ENCODE results near the gene C1orf35. TPM values are rescaled to one million over a fixed set of nuclear protein-coding genes. Genes with fewer than 3 reads are reported as not detected.

C1orf35 gene
- polyA plus RNA-seq, 3 donors from 2014 or later = 1.8 to 21.7 (median 16.6) TPM

DNA sequence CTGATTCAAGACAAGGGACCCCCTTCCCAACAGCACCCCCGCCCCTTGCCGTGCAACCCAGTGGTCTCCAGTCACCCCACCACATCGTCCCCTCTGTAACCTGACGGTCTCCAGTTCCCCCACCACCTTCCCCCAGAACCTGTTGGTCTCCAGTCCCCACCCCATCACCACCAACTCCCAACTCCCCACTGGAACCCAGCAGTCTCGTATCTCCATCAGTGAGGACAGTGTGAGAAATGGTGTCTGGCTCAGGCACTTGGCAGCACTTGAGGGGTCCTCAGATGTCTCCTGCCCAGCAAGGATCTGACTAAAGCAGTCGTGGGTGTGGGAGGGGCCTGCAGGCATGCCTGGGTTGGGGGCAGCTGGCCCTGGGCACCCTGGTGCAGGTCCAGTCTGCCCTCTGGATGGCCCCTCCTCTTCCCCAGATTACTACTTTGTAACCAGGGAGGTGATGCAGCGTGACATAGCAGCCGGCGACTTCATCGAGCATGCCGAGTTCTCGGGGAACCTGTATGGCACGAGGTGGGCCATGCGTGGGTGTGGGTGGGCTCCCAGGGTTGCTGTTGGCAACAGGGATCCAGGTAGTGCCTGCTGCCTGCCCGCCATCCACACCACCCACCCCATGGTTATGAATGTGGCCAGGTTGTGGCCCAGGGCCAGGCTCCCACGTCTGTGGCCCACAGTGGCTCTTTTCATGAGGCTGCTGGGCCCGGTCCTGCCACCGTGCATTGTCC lies 43.5 kb upstream of the C1orf35 start:
- DNase-seq = no peak
- H3K27me3 Mint-ChIP-seq (ENCODE audit: low read depth in 3 of 3) = peaks cover 0 to 17% (median 2%) of the 10 kb centered on the region in 3 donors
- H3K36me3 Mint-ChIP-seq = no peaks in the 10 kb centered on the region
- no peak overlapping the region for H3K27ac Mint-ChIP-seq
- H3K4me3 Mint-ChIP-seq = no peak overlapping the region
- H3K4me1 Mint-ChIP-seq = peaks cover 21 to 30% of the 10 kb centered on the region in 2 donors
- H3K9me3 Mint-ChIP-seq = no peaks in the 10 kb centered on the region

DNA sequence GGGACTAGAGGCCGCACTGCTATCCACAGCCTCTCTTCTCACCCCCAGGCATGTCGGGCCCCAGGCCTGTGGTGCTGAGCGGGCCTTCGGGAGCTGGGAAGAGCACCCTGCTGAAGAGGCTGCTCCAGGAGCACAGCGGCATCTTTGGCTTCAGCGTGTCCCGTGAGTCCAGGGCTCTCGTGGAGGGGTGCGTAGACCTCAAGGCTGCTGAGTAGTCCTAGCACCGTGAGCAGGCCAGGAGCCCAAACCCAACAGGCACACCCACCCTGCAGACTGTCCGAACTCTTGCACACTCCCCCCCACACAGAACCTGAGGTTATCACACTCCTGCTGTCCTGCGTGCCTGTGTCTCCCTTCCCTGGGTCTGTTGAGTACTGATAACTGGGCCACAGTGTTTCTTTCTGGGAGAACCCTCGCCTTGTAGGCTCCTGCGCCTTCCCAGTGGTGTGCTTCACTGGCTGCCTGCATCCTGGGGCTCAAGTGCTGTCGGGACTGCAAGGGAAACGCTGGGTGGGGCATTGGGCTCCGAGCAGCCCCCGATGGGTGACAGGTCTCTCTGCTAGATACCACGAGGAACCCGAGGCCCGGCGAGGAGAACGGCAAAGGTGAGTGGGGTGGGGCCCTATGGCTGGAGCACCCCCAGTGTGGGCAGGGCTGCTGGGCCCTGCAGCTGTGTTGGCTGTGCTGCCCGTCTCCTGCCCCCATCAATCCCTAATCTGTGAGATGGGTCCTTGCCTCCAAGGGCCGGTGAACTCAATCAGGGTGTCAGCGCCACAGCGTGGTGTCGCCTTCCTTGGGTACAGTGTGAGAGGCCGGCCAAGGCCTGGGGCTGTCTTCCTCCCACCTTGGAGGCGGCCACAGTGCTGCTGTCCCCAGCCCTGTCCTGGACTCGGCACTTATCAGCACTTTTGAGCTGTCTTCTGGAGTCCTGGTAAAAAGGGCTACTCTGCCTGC lies 42.6 kb upstream of the C1orf35 start:
- Mint-ChIP-seq H3K4me3 (no peak overlapping the region), H3K36me3 (no peaks in the 10 kb centered on the region), H3K4me1 (peaks cover 29 to 37% of the 10 kb centered on the region in 2 donors), H3K27ac (no peak overlapping the region), H3K27me3 (ENCODE audit: low read depth in 3 of 3) (peaks cover 4 to 13% (median 5%) of the 10 kb centered on the region in 3 donors), H3K9me3 (no peaks in the 10 kb centered on the region)
- no peak for DNase-seq

DNA sequence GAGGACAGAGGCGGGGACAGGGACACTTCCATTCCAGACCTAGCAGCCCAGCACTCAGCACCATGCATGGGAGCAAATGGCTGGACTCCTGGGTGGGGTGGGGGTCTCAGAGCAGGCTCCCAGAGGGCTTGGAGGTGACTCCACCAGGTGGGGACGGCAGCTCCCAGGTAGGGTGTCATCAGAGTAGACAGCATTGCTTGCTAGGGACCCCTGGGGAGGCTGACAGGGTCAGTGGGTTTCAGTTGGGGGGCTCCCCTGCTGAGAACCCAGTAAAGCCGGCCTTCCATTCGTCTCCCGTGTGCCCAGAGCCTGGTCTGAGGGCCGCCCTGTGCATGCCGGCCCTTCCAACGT lies 41.8 kb upstream of the C1orf35 start:
- H3K27ac Mint-ChIP-seq = no peak overlapping the region
- H3K4me1 Mint-ChIP-seq = peaks cover 29 to 38% of the 10 kb centered on the region in 2 donors

DNA sequence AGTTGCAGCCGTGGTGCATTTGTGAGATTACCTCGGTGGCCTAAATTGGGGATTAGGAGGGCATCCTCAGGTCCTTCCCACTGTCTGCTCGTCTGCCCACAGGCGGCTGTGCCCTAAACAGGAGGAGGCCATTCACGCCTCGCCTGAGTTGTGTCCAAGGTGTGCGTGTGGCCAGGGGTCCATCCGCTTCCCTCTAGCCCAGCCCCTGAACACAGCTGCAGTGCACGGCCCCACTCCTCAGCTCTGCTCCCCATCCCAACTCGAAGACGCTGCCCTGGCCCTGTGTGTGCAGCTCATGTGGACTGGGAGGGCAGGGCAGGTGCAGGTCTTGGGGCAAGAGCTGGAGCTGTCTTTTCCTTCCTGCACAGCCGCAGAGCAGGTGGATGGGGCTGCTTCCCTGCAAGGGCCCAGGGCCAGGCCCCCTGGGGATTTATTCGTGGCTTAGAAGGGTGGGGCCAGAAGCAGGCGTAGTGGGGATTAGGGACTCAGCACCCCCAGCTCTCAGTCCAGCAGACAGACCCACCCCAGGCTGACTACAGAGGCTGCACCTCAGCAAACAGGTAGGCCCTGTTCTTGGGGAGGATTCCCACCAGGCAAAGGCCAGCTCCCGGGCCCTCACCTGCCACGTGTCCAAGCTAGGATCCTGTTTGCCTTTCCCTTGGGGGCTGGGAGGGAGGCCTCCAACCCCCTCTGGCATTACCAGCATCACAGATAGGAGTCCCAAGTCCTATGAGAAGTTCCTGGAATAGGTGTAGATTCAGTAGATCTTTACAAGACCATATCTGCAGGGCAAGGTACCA lies 41.3 kb upstream of the C1orf35 start:
- no peak for DNase-seq
- H3K27ac Mint-ChIP-seq = peak overlapping the region in 2 of 6 donors; percentile 43 to 96
- H3K36me3 Mint-ChIP-seq = no peaks in the 10 kb centered on the region
- H3K9me3 Mint-ChIP-seq = no peaks in the 10 kb centered on the region
- H3K4me1 Mint-ChIP-seq = peaks cover 35 to 42% of the 10 kb centered on the region in 2 donors
- H3K27me3 Mint-ChIP-seq (ENCODE audit: low read depth in 3 of 3) = peaks cover 10 to 20% (median 10%) of the 10 kb centered on the region in 3 donors
- peak overlapping the region in 2 of 5 donors; percentile 57 to 59 for H3K4me3 Mint-ChIP-seq

More for the DNA sequence above, 41.8 kb upstream of the C1orf35 start:
- Mint-ChIP-seq H3K9me3 (no peaks in the 10 kb centered on the region), H3K36me3 (no peaks in the 10 kb centered on the region), H3K27me3 (ENCODE audit: low read depth in 3 of 3) (peaks cover 6 to 16% (median 7%) of the 10 kb centered on the region in 3 donors), H3K4me3 (no peak overlapping the region)
- DNase-seq = no peak

DNA sequence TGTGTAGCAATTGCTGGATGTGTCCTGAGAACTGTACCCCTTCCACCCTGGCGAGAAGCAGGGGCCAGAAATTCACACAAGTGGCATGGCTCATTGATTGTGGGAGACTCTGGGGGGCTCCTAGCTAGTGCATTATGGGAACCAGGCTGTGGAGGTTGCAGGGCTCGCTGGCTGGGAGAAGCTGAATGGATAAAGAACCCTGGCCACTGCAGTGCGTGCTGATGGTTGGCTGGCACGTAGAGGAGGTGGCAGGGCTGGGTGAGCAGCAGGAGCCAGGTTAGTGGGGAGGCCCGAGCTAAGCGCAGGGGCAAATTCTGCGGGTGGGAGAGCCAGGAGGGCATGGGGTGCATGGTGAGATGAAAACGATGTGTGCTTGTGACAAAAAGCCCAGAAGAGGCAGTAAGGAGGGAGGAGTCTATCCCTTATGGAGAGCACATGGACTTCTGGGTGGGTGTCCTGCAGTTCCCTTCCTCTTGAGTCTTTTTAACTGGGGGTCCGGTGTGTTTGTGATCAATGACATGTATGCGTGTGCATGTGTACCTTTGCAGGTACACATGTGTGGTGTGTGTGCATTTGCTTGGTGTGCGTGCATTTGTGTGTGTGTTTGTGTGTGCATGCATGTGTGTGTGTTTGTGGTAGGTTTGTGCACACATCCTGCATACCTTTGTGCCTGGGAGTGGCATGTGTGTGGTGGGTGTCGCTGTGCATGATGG lies 40.5 kb upstream of the C1orf35 start:
- H3K4me3 Mint-ChIP-seq = peak overlapping the region; percentile 41 to 99 (median 60)
- H3K27me3 Mint-ChIP-seq (ENCODE audit: low read depth in 3 of 3) = peaks cover 10 to 20% (median 10%) of the 10 kb centered on the region in 3 donors
- no peak for DNase-seq
- peaks cover 35 to 42% of the 10 kb centered on the region in 2 donors for H3K4me1 Mint-ChIP-seq
- no peaks in the 10 kb centered on the region for H3K36me3 Mint-ChIP-seq
- H3K27ac Mint-ChIP-seq = peak overlapping the region; percentile 65 to 100 (median 90)
- no peaks in the 10 kb centered on the region for H3K9me3 Mint-ChIP-seq

- Mint-ChIP-seq H3K27ac (peak overlapping the region; percentile 45 to 100 (median 99)), H3K36me3 (no peaks in the 10 kb centered on the region), H3K4me1 (peaks cover 35 to 42% of the 10 kb centered on the region in 2 donors), H3K9me3 (no peaks in the 10 kb centered on the region), H3K4me3 (peak overlapping the region; percentile 41 to 99 (median 59)), H3K27me3 (ENCODE audit: low read depth in 3 of 3) (peaks cover 8 to 20% (median 10%) of the 10 kb centered on the region in 3 donors)
- no peak for DNase-seq
Observed at GRCh38 chr1:228142701-228143136, 39.6 kb upstream of the C1orf35 start.

DNA sequence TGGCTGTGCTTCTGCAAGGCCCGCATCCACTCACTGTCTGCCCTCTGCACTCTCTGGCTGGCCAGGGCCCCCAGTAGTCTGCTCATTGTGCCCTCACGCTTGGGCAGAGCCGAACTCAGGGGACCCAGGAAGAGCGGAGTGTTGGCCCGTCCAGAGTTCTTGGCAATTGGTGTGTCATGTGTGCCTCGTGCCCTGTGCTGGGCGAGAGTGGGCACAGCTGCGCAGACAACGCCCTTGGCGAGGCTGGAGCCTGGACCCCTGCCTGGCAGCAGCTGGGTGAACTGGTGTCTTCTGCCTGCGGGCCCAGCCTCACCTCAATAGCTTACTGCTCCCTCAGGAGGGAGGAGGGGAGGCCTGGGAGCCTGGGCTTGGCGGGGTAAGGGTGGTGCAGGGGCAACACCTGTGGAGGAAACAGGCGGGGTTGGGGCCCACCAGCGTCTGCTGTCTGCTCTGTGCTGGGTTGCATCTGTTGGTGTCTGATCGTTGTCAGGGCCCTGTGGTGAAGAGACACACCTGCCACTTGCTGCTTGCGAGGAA lies 39.1 kb upstream of the C1orf35 start:
- Mint-ChIP-seq H3K27me3 (ENCODE audit: low read depth in 3 of 3) (peaks cover 8 to 20% (median 10%) of the 10 kb centered on the region in 3 donors), H3K4me1 (peaks cover 38 to 44% of the 10 kb centered on the region in 2 donors), H3K27ac (peak overlapping the region; percentile 96 to 100 (median 99)), H3K9me3 (no peaks in the 10 kb centered on the region), H3K36me3 (no peaks in the 10 kb centered on the region), H3K4me3 (peak overlapping the region; percentile 93 to 99 (median 98))
- no peak for DNase-seq

DNA sequence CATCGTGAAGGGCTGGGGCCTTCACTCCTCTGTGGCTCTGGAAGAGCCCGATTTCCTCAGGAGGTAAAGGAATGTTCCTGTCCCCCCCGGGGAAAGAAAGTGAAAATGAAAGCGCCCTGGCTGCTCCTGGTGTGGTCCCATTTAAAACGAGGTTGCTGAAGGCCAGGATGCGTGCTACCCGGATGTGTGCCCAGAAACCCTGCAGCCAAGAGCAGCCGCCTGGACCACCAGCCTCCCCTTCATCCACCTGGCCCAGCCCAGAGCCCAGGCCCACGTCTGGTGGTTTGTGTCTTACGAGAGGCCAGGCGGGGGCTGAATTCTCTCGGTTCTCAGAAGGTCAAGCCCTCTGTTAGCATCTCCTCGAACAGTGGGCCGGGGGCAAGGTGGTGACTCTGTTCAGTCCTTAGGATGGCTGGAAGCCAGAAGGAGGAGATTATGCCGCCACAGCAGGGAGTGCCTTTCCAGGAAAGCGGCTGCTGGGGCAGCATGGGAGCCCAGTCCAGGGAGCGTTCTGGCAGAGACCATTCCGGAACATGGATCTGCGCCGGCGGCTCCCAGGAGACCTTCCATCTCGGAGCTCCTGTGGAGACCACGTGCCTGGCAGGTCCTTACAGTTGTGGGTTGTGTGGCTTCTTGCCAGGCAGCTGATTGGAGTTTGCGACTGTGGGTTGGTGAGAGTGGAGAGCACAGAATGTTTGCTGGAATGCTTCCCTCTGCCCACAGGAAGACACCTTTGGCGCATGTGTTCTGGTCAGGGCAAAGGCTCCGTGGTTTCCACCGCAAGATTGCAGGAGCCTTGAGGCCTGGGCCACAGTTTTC lies 38.3 kb upstream of the C1orf35 start:
- Mint-ChIP-seq H3K36me3 (no peaks in the 10 kb centered on the region), H3K4me3 (peak overlapping the region; percentile 93 to 99 (median 98)), H3K27ac (peak overlapping the region; percentile 96 to 100 (median 99)), H3K27me3 (ENCODE audit: low read depth in 3 of 3) (peaks cover 8 to 20% (median 10%) of the 10 kb centered on the region in 3 donors), H3K9me3 (no peaks in the 10 kb centered on the region), H3K4me1 (peaks cover 45 to 51% of the 10 kb centered on the region in 2 donors)
- peak; percentile 42 to 56 (median 49) for DNase-seq

DNA sequence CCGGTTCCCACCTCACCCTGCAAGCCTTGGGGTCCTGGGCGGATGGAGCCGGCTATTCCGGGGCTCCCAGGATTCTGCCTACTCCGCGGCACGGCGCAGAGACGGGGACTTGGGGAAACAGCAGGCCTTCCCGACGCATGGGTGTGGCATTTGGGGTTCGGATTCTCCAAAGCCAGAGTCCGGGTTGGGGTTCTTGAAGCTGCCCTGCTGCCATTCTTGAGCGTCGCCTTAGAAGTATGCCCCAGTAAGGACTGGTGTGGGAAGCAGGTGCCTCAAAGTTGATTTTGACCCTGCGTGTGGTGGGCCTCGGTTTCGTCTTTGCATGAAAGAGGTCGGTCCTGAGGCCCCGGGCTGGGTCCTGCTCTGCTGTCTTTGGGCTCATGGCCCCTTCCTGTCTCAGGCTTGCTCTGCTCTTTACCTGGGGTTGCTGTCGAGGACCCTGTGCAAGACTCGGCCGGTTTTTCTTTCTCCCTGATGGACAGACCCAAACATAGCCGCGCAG lies 37.6 kb upstream of the C1orf35 start:
- Mint-ChIP-seq H3K4me1 (peaks cover 46 to 51% of the 10 kb centered on the region in 2 donors), H3K36me3 (no peaks in the 10 kb centered on the region), H3K9me3 (no peaks in the 10 kb centered on the region), H3K4me3 (peak overlapping the region; percentile 93 to 99 (median 98)), H3K27me3 (ENCODE audit: low read depth in 3 of 3) (peaks cover 8 to 16% (median 10%) of the 10 kb centered on the region in 3 donors), H3K27ac (peak overlapping the region; percentile 96 to 100 (median 99))
- peak in 2 of 3 donors; percentile 22 to 31 for DNase-seq

GRCh38 chr1:228139931-228140723 lies 37.0 kb upstream of the C1orf35 start, which contains the start of gene GUK1:
TSS of gene GUK1 (plus strand) at chr1:228140279. CDS start at chr1:228140303, 24 bp downstream.
- peak; percentile 100 for DNase-seq
- peaks cover 8 to 16% (median 10%) of the 10 kb centered on the region in 3 donors for H3K27me3 Mint-ChIP-seq (ENCODE audit: low read depth in 3 of 3)
- peaks cover 46 to 51% of the 10 kb centered on the region in 2 donors for H3K4me1 Mint-ChIP-seq
- H3K36me3 Mint-ChIP-seq = no peaks in the 10 kb centered on the region
- H3K9me3 Mint-ChIP-seq = no peaks in the 10 kb centered on the region
- H3K4me3 Mint-ChIP-seq = peak within 1 kb of the TSS; percentile 93 to 99 (median 98)
- peak within 1 kb of the TSS; percentile 96 to 100 (median 99) for H3K27ac Mint-ChIP-seq

DNA sequence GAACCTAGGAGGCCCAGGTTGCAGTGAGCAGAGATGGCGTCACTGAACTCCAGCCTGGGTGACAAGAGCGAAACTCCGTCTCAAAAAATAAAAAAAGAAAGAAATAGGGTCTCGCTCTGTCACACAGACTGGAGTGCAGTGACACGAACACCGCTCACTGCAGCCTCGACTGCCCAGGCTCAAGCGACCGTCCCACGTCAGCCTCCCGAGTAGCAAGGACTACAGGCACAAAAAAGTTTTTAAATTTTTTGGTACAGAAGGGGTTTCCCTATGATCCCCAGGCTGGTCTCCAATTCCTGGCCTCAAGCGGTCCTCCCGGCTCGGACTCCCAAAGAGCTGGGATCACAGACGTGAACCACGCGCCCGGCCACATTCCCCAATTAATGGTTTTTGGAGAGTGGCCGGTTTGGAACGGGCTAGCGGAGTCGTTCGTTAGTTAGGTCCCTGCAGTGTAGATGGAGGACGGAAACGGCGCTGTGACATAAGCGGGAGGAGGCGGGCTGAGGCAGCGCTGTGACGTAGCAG lies 36.3 kb upstream of the C1orf35 start:
- Mint-ChIP-seq H3K27ac (peak overlapping the region; percentile 96 to 100 (median 99)), H3K27me3 (ENCODE audit: low read depth in 3 of 3) (peaks cover 8 to 16% (median 10%) of the 10 kb centered on the region in 3 donors), H3K36me3 (no peaks in the 10 kb centered on the region), H3K9me3 (no peaks in the 10 kb centered on the region), H3K4me3 (peak overlapping the region; percentile 93 to 99 (median 98)), H3K4me1 (peaks cover 46 to 48% of the 10 kb centered on the region in 2 donors)
- DNase-seq = no peak

All from immature natural killer cell (primary cell).